Smooth muscle cell of the brain vasculature (primary cell): Measurements from ENCODE around the gene PTPRA.
A peak's percentile ranks its signal among the peaks of the same experiment; 100 is the strongest.
"Not testable (repeated sequence)": the region's sequence is repeated elsewhere in the genome, so short reads cannot be mapped to it uniquely, and the experiment has no call there.

Experiments
- DNase-seq: peaks from one replicate; pipeline ENCODE4 v3.0.0-alpha.2; 2012; ENCODE audit warnings: low read depth, low spot score

PTPRA gene

GRCh38 chr20:2873010-2873746 is at the start of gene PTPRA:
TSS of gene PTPRA (plus strand) at chr20:2873481. CDS start at chr20:2964278, 90,797 bp downstream.
- DNase-seq, result peak; percentile 68

DNA sequence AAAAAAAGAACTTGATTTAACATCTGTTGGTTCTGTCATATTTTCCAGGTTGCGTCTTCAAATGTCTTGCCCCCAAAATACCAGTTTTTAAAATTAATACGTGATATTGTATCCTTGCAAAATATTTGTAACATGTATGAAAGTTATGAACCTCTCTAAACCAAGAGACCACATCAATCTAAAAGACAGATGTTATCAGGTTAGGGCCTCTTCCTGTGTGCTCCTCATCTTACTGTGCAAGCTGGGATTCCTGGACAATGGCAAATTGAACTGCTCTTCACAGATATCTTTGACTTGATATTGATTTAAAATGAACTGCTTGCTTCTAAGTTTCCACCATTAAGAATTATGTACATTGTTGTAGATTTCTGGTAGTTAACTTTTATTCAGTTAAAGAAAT is 47.5 kb upstream of the PTPRA start:
- no peak for DNase-seq

DNA sequence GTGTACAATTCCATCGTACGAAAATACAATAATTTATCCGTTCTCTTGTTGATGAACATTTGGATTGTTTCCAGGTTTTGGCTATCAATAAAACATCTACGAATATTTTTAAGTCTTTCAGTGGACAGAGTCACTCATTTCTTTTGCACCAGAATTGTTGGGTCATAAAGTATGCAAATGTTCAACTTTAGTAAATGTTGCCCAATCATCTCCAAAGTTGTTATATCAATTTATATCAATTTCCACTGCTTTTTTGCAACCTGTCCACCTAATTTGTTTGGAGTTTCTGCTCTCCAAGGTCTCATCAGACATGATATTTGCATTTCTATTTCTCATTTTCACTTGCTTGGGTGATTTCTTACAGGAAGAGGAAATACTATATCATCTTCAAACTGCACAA is 46.6 kb upstream of the PTPRA start:
- DNase-seq, result no peak

- DNase-seq, result no peak
Measured at GRCh38 chr20:2829376-2829775, 43.9 kb upstream of the PTPRA start.

- DNase-seq, result not testable (repeated sequence)
Measured at GRCh38 chr20:2831206-2831605, 42.1 kb upstream of the PTPRA start.

DNA sequence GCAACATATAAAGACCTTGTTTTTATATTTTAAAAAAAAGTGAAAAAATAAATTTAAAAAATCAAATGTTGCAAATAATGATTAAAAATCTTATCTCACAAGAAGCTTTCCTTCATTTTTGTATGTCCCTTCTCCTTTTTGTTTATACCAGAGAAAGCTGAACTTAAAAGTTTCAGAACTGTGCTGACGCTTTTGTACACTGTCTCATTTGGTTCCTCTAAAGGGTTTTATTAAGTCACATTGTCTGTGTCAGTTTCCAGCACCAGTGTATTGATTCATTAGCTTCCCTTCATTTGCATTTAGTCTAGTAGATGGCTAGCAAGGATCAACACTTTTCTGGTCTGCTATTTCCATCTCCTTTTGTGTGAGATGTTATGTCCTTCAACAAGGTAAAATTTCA is 39.5 kb upstream of the PTPRA start:
- DNase-seq, result no peak

DNA sequence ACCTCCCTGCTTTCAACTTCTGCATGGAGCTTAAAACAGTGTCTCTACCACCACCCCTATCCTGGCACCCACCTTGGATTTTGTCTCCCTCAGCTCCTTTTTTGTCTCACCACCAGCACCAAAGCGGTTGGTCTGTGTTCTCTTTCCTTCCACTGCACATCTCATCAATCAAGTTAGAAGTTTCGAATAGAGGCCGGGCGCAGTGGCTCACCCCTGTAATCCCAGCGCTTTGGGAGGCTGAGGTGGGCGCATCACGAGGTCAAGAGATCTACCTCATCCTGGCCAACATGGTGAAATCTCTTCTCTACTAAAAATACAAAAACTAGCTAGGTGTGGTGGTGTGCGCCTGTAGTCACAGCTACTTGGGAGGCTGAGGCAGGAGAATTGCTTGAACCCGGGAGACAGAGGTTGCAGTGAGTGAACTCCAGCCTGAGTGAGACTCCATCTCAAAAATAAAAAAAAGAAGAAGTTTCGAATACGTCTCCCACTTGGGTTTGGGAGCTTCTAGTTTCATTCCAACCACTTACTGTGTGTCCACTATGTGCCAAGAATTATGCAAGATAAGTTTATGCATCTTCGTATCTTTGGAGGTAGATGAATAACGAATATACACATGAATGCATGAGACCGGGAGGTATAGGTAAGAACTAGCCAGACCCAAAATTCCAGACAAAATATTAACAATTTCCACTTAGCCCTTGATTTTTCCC is 38.7 kb upstream of the PTPRA start:
- DNase-seq, result no peak

DNA sequence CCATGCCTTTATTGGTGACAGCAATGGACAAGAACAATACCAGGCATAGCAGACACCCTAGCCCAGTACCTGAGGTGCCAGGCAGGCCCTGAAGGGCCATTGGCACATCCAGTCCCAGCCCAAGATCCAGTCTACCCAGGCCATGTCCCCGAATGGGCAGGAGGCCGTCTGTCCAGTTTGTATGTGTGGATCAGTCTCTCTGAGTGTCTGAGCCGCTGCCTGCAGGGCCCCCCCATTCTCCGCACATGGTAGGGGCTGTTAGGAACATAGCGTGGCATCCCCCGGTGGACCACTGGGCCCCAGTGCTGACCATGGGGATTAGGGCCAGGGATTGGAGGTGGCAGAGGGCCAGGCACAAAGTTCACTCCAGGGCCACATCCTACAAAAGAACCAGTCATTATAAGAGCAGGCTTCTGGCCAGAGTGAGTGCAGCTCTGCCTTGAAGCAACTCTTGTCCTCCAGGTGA is 37.9 kb upstream of the PTPRA start:
- DNase-seq, result no peak

GRCh38 chr20:2836035-2836434 is 37.2 kb upstream of the PTPRA start:
- no peak for DNase-seq

DNA sequence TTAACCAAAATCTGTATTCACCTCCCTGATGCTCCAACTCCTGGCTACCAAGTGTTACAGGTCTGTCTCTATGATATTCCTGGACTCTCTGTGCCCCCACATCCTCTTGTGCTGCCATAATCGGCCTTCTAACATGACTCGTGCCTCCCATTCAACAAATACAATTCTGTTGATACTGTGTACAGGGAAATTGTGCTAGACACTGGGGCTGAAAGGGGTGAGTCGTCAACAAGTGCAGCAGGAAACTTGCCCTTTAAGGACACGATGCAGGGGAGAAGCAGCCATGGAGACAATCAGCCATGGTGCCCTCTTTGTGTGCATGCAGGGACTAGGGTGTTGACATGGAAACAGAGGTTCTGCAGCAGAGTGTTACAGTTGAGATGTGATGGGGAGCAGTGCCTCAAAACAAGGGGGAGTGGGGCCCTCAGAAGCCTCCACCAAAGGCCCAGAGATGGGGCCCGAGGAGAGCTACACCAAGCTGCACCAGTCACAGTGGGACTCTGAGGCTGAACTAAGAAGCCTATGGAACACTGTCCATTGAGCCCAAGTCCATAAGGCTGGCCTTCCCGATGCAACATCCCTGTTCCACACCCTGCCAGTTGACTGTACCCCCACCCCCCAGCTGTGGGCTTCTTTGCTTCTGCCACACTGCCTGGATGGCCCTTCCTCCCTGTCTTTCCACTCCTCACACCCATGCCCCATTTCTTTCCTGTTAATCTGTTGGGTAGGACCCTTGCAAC is 35.9 kb upstream of the PTPRA start:
- no peak for DNase-seq

DNA sequence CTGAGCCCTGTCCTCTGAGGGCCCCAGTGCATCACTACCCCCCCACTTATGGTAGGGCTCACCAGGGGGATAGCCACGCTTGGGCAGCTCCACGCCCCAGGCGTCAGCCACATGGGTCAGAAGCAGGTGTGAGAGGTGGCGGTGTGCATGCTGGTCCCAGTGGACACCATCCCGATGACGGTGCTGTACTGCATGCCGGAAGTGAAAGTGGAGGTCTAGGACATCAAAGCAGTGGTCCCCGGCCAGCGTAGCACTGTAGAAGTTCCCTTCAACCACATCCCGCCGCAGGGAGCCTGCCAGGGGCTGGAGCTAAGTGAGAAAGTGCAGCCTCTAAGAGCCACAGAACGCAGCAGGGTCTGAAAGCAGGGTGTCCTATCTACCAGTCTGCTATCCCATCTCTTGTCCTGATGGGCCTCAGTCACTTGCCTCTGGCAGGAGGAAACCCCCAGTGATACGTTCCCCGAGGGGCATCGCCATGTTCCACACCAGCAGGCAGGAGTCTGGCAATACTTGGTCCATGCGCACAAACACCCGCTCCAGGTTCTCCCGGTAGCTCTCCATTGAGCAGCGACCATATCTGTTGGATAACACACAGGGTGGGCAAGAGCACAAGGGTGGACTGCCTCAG is 35.0 kb upstream of the PTPRA start:
- no peak for DNase-seq

- no peak for DNase-seq
Measured at GRCh38 chr20:2838847-2839671, 34.2 kb upstream of the PTPRA start.

DNA sequence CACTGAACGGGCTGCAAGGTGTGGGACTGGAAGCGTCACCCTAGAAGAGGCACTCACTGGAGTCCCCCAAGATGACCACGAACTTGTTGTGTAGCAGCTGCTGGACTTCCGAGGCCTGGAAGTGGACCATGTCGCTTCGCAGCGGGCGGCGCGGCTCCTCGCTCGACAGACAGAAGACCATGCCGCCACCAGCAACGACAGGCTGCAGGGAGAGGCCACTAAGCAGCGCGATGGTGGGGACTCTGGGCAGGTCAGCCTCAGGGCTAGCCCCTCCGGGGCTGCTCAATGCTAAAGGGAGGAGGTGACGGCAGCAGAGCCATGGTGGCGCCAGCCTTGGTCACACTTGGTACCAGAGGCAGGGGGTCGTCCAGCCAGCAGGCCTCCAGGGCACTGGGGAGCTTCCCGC is 33.5 kb upstream of the PTPRA start:
- DNase-seq, result no peak

GRCh38 chr20:2840138-2840966 is 32.9 kb upstream of the PTPRA start, which contains the start of the genes PCED1A and VPS16:
TSS of gene PCED1A (minus strand) at chr20:2840655. CDS start at chr20:2839912, 743 bp downstream.
TSS of gene VPS16 (plus strand) at chr20:2840745. CDS start at chr20:2840775, 30 bp downstream.
- no peak for DNase-seq

- no peak for DNase-seq
Measured at GRCh38 chr20:2840967-2841531, 32.2 kb upstream of the PTPRA start.

- DNase-seq, result no peak
Measured at GRCh38 chr20:2845607-2846006, 27.7 kb upstream of the PTPRA start.

GRCh38 chr20:2846698-2847097 is 26.6 kb upstream of the PTPRA start:
- no peak for DNase-seq

GRCh38 chr20:2847802-2848201 is 25.5 kb upstream of the PTPRA start:
- no peak for DNase-seq

- DNase-seq, result no peak
Measured at GRCh38 chr20:2849529-2849928, 23.8 kb upstream of the PTPRA start.

DNA sequence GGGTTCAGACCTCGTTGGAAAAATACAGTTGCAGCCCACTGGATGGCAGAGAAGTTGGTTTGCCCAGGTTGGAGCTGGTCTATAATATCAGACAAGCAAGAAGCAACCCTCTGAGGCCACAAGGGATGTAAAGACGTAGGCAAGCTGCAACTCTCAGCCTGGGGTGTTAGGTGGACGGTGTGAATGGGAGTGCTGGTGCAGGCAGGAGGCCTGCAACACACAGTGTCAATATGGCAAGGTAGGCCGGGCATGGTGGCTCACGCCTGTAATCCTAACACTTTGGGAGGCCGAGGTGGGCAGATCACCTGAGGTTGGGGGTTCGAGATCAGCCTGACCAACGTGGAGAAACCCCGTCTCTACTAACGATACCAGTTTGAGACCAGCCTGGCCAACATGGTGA is 22.2 kb upstream of the PTPRA start:
- DNase-seq, result no peak
